Stimulated activated CD8-positive, alpha-beta memory T cell treated with anti-CD3 and anti-CD28 coated beads, Interleukin-15, amount 100 ng/mL, for 48 hours (primary cell): ENCODE data around the gene SIGLEC9.

Source experiments
- DNase-seq, 2 donors: peaks; one replicate each; pipeline ENCODE4 v3.0.0-alpha.2; 2020; ENCODE audit warnings: low read depth in 2 of 2

Gene SIGLEC9

GRCh38 chr19:51124729-51125128 is at the start of gene SIGLEC9:
Gene SIGLEC9 (plus strand): TSS chr19:51124906. CDS start chr19:51124975, 69 bp downstream.
- DNase-seq = no peak

- no peak for DNase-seq
Observed at GRCh38 chr19:51075998-51076397, 48.7 kb upstream of the SIGLEC9 start.

- DNase-seq = no peak
Observed at GRCh38 chr19:51076631-51077213, 48.0 kb upstream of the SIGLEC9 start.

- no peak for DNase-seq
Observed at GRCh38 chr19:51078104-51078503, 46.6 kb upstream of the SIGLEC9 start.

GRCh38 chr19:51078731-51079130 is 46.0 kb upstream of the SIGLEC9 start:
- DNase-seq = no peak

- DNase-seq = no peak
Observed at GRCh38 chr19:51079481-51080110, 45.1 kb upstream of the SIGLEC9 start.

GRCh38 chr19:51081476-51081875 is 43.2 kb upstream of the SIGLEC9 start:
- no peak for DNase-seq

GRCh38 chr19:51082611-51083010 is 42.1 kb upstream of the SIGLEC9 start, which contains the start of gene KLK14:
Gene KLK14 (minus strand): TSS chr19:51082887. CDS start chr19:51082614, 273 bp downstream.
- no peak for DNase-seq

- DNase-seq = no peak
Observed at GRCh38 chr19:51083181-51083580, 41.5 kb upstream of the SIGLEC9 start.

GRCh38 chr19:51083783-51084182 is 40.9 kb upstream of the SIGLEC9 start:
- DNase-seq = no peak

GRCh38 chr19:51084505-51084904 is 40.2 kb upstream of the SIGLEC9 start:
- no peak for DNase-seq

GRCh38 chr19:51086153-51086850 is 38.4 kb upstream of the SIGLEC9 start:
- DNase-seq = no peak

- DNase-seq = no peak
Observed at GRCh38 chr19:51089786-51090185, 34.9 kb upstream of the SIGLEC9 start.

GRCh38 chr19:51090471-51090870 is 34.2 kb upstream of the SIGLEC9 start:
- no peak for DNase-seq

- DNase-seq = no peak
Observed at GRCh38 chr19:51091126-51091525, 33.6 kb upstream of the SIGLEC9 start.

- DNase-seq = no peak
Observed at GRCh38 chr19:51091895-51092873, 32.5 kb upstream of the SIGLEC9 start.

- DNase-seq = no peak
Observed at GRCh38 chr19:51093101-51093500, 31.6 kb upstream of the SIGLEC9 start.

- DNase-seq = no peak
Observed at GRCh38 chr19:51093510-51094345, 31.0 kb upstream of the SIGLEC9 start.

GRCh38 chr19:51094696-51095279 is 29.9 kb upstream of the SIGLEC9 start:
- no peak for DNase-seq

- DNase-seq = no peak
Observed at GRCh38 chr19:51096473-51097165, 28.1 kb upstream of the SIGLEC9 start.
